CD14-positive monocyte (primary cell): Measurements from ENCODE around the gene CABP7. TPM values are rescaled to one million over a fixed set of nuclear protein-coding genes. Genes with fewer than 3 reads are reported as not detected.

Source experiments
- DNase-seq, 3 donors: peaks; one replicate each; pipeline ENCODE4 v3.0.0-alpha.2; 2011 to 2022
- H2AFZ ChIP-seq: 2 replicates; pipeline ENCODE4 v1.6.0; 2012; ENCODE audit warnings: mild to moderate bottlenecking, low read depth, low read length, inconsistent platforms; ENCODE audit not compliant: insufficient read depth, poor library complexity, severe bottlenecking
- H3K27ac ChIP-seq, 2 donors: 1 replicate in 1 of 2; 2 replicates in 1 of 2; pipeline ENCODE4 v1.5.1; 2012 to 2013; ENCODE audit warnings: low read length in 2 of 2, control low read depth in 1 of 2, inconsistent platforms in 1 of 2, low read depth in 1 of 2, mild to moderate bottlenecking in 1 of 2
- H3K27me3 ChIP-seq, 2 donors: one replicate each; pipeline versions ENCODE4 v1.6.0 to v1.6.1; 2011 to 2013; ENCODE audit warnings: low read length in 2 of 2; ENCODE audit not compliant: control insufficient read depth in 2 of 2, insufficient read depth in 2 of 2
- H3K36me3 ChIP-seq, 2 donors: replicated peaks in 1 of 2; 1 replicate in 1 of 2; 2 replicates in 1 of 2; pipeline versions ENCODE4 v1.5.1 to v1.6.1; 2012 to 2013; ENCODE audit warnings: low read length in 2 of 2, control low read depth in 1 of 2, inconsistent platforms in 1 of 2, mild to moderate bottlenecking in 1 of 2; ENCODE audit not compliant: insufficient read depth in 2 of 2, control insufficient read depth in 1 of 2
- H3K4me1 ChIP-seq, 2 donors: 1 replicate in 1 of 2; 2 replicates in 1 of 2; pipeline versions ENCODE4 v1.5.1 to v1.6.1; 2012 to 2013; ENCODE audit warnings: low read length in 2 of 2, control low read depth in 1 of 2, inconsistent platforms in 1 of 2, mild to moderate bottlenecking in 1 of 2, moderate library complexity in 1 of 2; ENCODE audit not compliant: insufficient read depth in 2 of 2, control insufficient read depth in 1 of 2
- H3K4me2 ChIP-seq: replicated peaks from 2 replicates; pipeline ENCODE3; 2012; ENCODE audit warnings: low read length, moderate library complexity, mild to moderate bottlenecking; ENCODE audit not compliant: poor library complexity, severe bottlenecking; ENCODE audit errors: extremely low read depth
- H3K4me3 ChIP-seq, 3 experiments: fragments of 200-600 bp in 1 of 3; sonication (generic) in 1 of 3; replicated peaks in 1 of 3; 1 replicate in 2 of 3; 2 replicates in 1 of 3; pipeline ENCODE4 v1.5.1; 2011 to 2013; ENCODE audit warnings: low read length in 3 of 3, mild to moderate bottlenecking in 3 of 3, control low read depth in 2 of 3, low read depth in 2 of 3, inconsistent platforms in 1 of 3, moderate library complexity in 1 of 3
- H3K79me2 ChIP-seq: 2 replicates; pipeline ENCODE4 v1.6.0; 2012; ENCODE audit warnings: mild to moderate bottlenecking, control low read depth, inconsistent platforms, low read length, moderate library complexity; ENCODE audit not compliant: insufficient read depth
- H3K9ac ChIP-seq: 2 replicates; pipeline ENCODE4 v1.6.0; 2017; ENCODE audit warnings: low read length, mild to moderate bottlenecking; ENCODE audit not compliant: insufficient read depth, poor library complexity, severe bottlenecking
- H3K9me3 ChIP-seq, 2 donors: replicated peaks in 1 of 2; 1 replicate in 1 of 2; 2 replicates in 1 of 2; pipeline versions ENCODE4 v1.5.1 to v1.6.1; 2012 to 2013; ENCODE audit warnings: low read length in 2 of 2, control low read depth in 1 of 2; ENCODE audit not compliant: control insufficient read depth in 1 of 2, insufficient read depth in 1 of 2
- H4K20me1 ChIP-seq: 2 replicates; pipeline ENCODE4 v1.6.0; 2012; ENCODE audit warnings: mild to moderate bottlenecking, low read length, control low read depth, moderate library complexity; ENCODE audit not compliant: insufficient read depth
- H3K27ac Mint-ChIP-seq, 7 donors: one replicate each; pipeline ENCODE4 v1.8.0; 2020; ENCODE audit warnings: mild to moderate bottlenecking in 7 of 7, mixed read lengths in 7 of 7, moderate library complexity in 6 of 7, inconsistent platforms in 2 of 7
- H3K27me3 Mint-ChIP-seq, 3 donors: one replicate each; pipeline ENCODE4 v1.8.0; 2021 to 2022; ENCODE audit warnings: low read depth in 3 of 3, mild to moderate bottlenecking in 3 of 3, mixed read lengths in 3 of 3, moderate library complexity in 3 of 3, inconsistent platforms in 1 of 3
- H3K36me3 Mint-ChIP-seq, 2 donors: one replicate each; pipeline ENCODE4 v1.8.0; 2020; ENCODE audit warnings: mixed read lengths in 2 of 2, inconsistent platforms in 1 of 2, mild to moderate bottlenecking in 1 of 2
- H3K4me1 Mint-ChIP-seq: one replicate; pipeline ENCODE4 v1.8.0; 2020; ENCODE audit warnings: mild to moderate bottlenecking, mixed read lengths
- H3K4me3 Mint-ChIP-seq, 2 donors: one replicate each; pipeline ENCODE4 v1.8.0; 2020; ENCODE audit warnings: mild to moderate bottlenecking in 2 of 2, mixed read lengths in 2 of 2, moderate library complexity in 1 of 2
- H3K9me3 Mint-ChIP-seq, 7 donors: one replicate each; pipeline ENCODE4 v1.8.0; 2020 to 2022; ENCODE audit warnings: mixed read lengths in 7 of 7, mild to moderate bottlenecking in 6 of 7, moderate library complexity in 6 of 7, inconsistent platforms in 2 of 7
- CTCF ChIP-seq: fragments of 200-600 bp; IDR thresholded peaks from one replicate; pipeline ENCODE4 v1.8.0; 2022; ENCODE audit warnings: antibody characterized with exemption, mild to moderate bottlenecking
- WGBS: methylation state at CpG from one replicate; pipeline ENCODE4 v1.1.5; 2013; ENCODE audit warnings: missing lambda C conversion rate; ENCODE audit not compliant: insufficient coverage; 5-methylcytosine and 5-hydroxymethylcytosine counted together
- intact Hi-C, 2 donors: fragments of 100-400 bp; cut with micrococcal nuclease; formaldehyde crosslinking; loops; one replicate each; pipeline versions ENCODE4 v1.15.0 to v1.15.1; 2023
- polyA plus RNA-seq, 3 donors: library from polyadenylated mRNA; depleted of rRNA in 1 of 3; unstranded in 2 of 3; stranded (reverse) in 1 of 3; fragments of 300-500 nt in 2 of 3; fragments of >200 nt in 1 of 3; fragmentation: Illumina TruSeq in 2 of 3; gene quantifications; 1 replicate in 2 of 3; 2 replicates in 1 of 3; pipeline ENCODE4 v1.2.3, GENCODE V29; 2012 to 2021

CABP7 gene
- polyA plus RNA-seq, 3 donors: 0.11 to 0.14 TPM; not detected in 1

- Histone ChIP-seq H3K9me3 (no peaks in the 10 kb centered on the region), H3K27me3 (no peaks in the 10 kb centered on the region), H3K4me1 (no peaks in the 10 kb centered on the region), H3K4me2 (no peak overlapping the region), H3K27ac (no peak overlapping the region), H3K4me3 (no peak overlapping the region), H3K36me3 (peaks cover 55 to 74% of the 10 kb centered on the region in 2 donors), H4K20me1 (no peaks in the 10 kb centered on the region), H3K79me2 (no peaks in the 10 kb centered on the region), H3K9ac (no peak overlapping the region), H2AFZ (no peak overlapping the region)
- Mint-ChIP-seq H3K36me3 (peaks cover 61 to 87% of the 10 kb centered on the region in 2 donors), H3K9me3 (peaks cover 0 to 2% (median 0%) of the 10 kb centered on the region in 7 donors), H3K4me1 (no peaks in the 10 kb centered on the region), H3K27ac (no peak overlapping the region), H3K4me3 (no peak overlapping the region), H3K27me3 (peaks cover 0 to 1% (median 0%) of the 10 kb centered on the region in 3 donors)
- no peak for DNase-seq
- WGBS: 100% methylated on average over 1 of the region's 2 CpGs
- intact Hi-C loops: no loop called here
- TF ChIP-seq CTCF: no peak
These were observed 22.1 kb downstream of the CABP7 start for GRCh38 chr22:29741926-29742325.

- no peak overlapping the region for H2AFZ ChIP-seq
- no peaks in the 10 kb centered on the region for H4K20me1 ChIP-seq
- H3K27me3 ChIP-seq: no peaks in the 10 kb centered on the region
- intact Hi-C loops: no loop called here
- H3K9ac ChIP-seq: no peak overlapping the region
- H3K4me1 ChIP-seq: no peaks in the 10 kb centered on the region
- Mint-ChIP-seq H3K4me3 (no peak overlapping the region), H3K4me1 (no peaks in the 10 kb centered on the region), H3K36me3 (peaks cover 62 to 87% of the 10 kb centered on the region in 2 donors), H3K27me3 (peaks cover 0 to 1% (median 0%) of the 10 kb centered on the region in 3 donors), H3K27ac (no peak overlapping the region), H3K9me3 (peaks cover 0 to 2% (median 0%) of the 10 kb centered on the region in 7 donors)
- DNase-seq: no peak
- H3K36me3 ChIP-seq: peaks cover 59 to 78% of the 10 kb centered on the region in 2 donors
- TF ChIP-seq CTCF: no peak
- H3K27ac ChIP-seq: no peak overlapping the region
- H3K4me2 ChIP-seq: no peak overlapping the region
- H3K4me3 ChIP-seq: no peak overlapping the region
- H3K79me2 ChIP-seq: no peaks in the 10 kb centered on the region
- no peaks in the 10 kb centered on the region for H3K9me3 ChIP-seq
- 46% methylated on average over 13 of the region's 13 CpGs for WGBS
These were observed 22.5 kb downstream of the CABP7 start for GRCh38 chr22:29742326-29742725.
